HCT116 (cell line): ENCODE results near the gene ST6GALNAC4. TPM values are rescaled to one million over a fixed set of nuclear protein-coding genes. Genes with fewer than 3 reads are reported as not detected.

Experiments used
- ATAC-seq: fragments of 200-7000 bp; cut with Tn5 transposase; 2 replicates; pipeline ENCODE4 v1.9.1; 2020; ENCODE audit warnings: mild to moderate bottlenecking, moderate library complexity
- BruUV-seq: library from RNA; stranded (reverse); fragments of 400-500 nt; replicated peaks from 2 replicates; lab custom pipeline; 2021; lab: Mats Ljungman, UMichigan
- CTCF ChIA-PET: fragments of 300-600 bp; sonication (Branson Sonifier 250); formaldehyde crosslinking; loops from one replicate; lab custom pipeline; 2021; ENCODE audit warnings: antibody characterized with exemption; lab: Charles Lee
- POLR2A ChIA-PET: fragments of 300-600, 350-600 bp; sonication (Branson Sonifier 250); formaldehyde crosslinking; loops from one replicate; lab custom pipeline; 2021; ENCODE audit warnings: antibody characterized with exemption; lab: Charles Lee
- RAD21 ChIA-PET, 2 experiments: fragments of 300-600 bp; sonication (Branson Sonifier 250); formaldehyde crosslinking; loops; one replicate each; lab custom pipeline; 2023; ENCODE audit warnings: low total read pairs in 2 of 2; ENCODE audit not compliant: uncharacterized antibody in 2 of 2, unreplicated experiment in 2 of 2, low non-redundant PET in 1 of 2; lab: Charles Lee
- DNase-seq: peaks from one replicate; pipeline ENCODE4 v3.0.0-alpha.2; 2010; ENCODE audit warnings: low read depth, low spot score
- H2AFZ ChIP-seq: fragments of 200-600 bp; shearing (Covaris generic), sonication (generic); 2 replicates; pipeline ENCODE4 v1.6.1; 2017; ENCODE audit warnings: low read depth, mixed run types, mixed read lengths, antibody characterized with exemption, low read length; ENCODE audit not compliant: poor library complexity, severe bottlenecking
- H3K27ac ChIP-seq: 2 replicates; pipeline ENCODE4 v1.5.1; 2012; ENCODE audit warnings: low read depth, low read length
- H3K27me3 ChIP-seq: fragments of 200-600 bp; sonication (generic); 2 replicates; pipeline ENCODE4 v1.6.1; 2016; ENCODE audit warnings: mixed run types, low read length, mixed read lengths; ENCODE audit not compliant: insufficient read depth
- H3K36me3 ChIP-seq, 2 experiments: fragments of 200-500 bp in 1 of 2; fragments of 200-600 bp in 1 of 2; sonication (Bioruptor generic) in 1 of 2; sonication (generic) in 1 of 2; 2 replicates each; pipeline versions ENCODE4 v1.5.1 to v1.6.1; 2014 to 2016; ENCODE audit warnings: low read length in 2 of 2, inconsistent platforms in 1 of 2, mixed read lengths in 1 of 2, mixed run types in 1 of 2; ENCODE audit not compliant: insufficient read depth in 2 of 2, control insufficient read depth in 1 of 2
- H3K4me1 ChIP-seq, 2 experiments: fragments of 200-600 bp in 1 of 2; sonication (generic) in 1 of 2; 2 replicates each; pipeline versions ENCODE4 v1.5.1 to v1.6.1; 2012 to 2017; ENCODE audit warnings: low read length in 2 of 2, inconsistent platforms in 1 of 2, mild to moderate bottlenecking in 1 of 2, mixed read lengths in 1 of 2, mixed run types in 1 of 2, moderate library complexity in 1 of 2; ENCODE audit not compliant: insufficient read depth in 2 of 2, control insufficient read depth in 1 of 2
- H3K4me2 ChIP-seq: fragments of 200-600 bp; sonication (generic); 2 replicates; pipeline ENCODE4 v1.6.1; 2017; ENCODE audit warnings: mixed run types, low read length, mixed read lengths
- H3K4me3 ChIP-seq, 2 experiments: fragments of 200-600 bp in 1 of 2; sonication (generic) in 1 of 2; replicated peaks in 1 of 2; 2 replicates each; pipeline ENCODE4 v1.5.1; 2011 to 2016; ENCODE audit warnings: low read length in 2 of 2, control low read depth in 1 of 2, low read depth in 1 of 2, mild to moderate bottlenecking in 1 of 2, mixed read lengths in 1 of 2, mixed run types in 1 of 2
- H3K79me2 ChIP-seq: fragments of 200-600 bp; sonication (generic); 2 replicates; pipeline ENCODE4 v1.6.1; 2017; ENCODE audit warnings: mild to moderate bottlenecking, mixed run types, low read length, moderate library complexity, mixed read lengths; ENCODE audit not compliant: insufficient read depth
- H3K9ac ChIP-seq: fragments of 200-600 bp; sonication (generic); 2 replicates; pipeline ENCODE4 v1.6.1; 2016; ENCODE audit warnings: low read length, mixed read lengths
- H3K9me2 ChIP-seq: fragments of 200-600 bp; sonication (generic), shearing (Covaris generic); 2 replicates; pipeline ENCODE4 v1.6.1; 2017; ENCODE audit warnings: mixed run types, mild to moderate bottlenecking, moderate library complexity; ENCODE audit not compliant: insufficient read depth
- H3K9me3 ChIP-seq, 2 experiments: fragments of 200-500 bp in 1 of 2; fragments of 200-600 bp in 1 of 2; sonication (Bioruptor generic) in 1 of 2; sonication (generic) in 1 of 2; 2 replicates each; pipeline ENCODE4 v1.6.1; 2014 to 2017; ENCODE audit warnings: low read length in 2 of 2, mixed read lengths in 2 of 2, inconsistent platforms in 1 of 2, low read depth in 1 of 2, mild to moderate bottlenecking in 1 of 2, mixed run types in 1 of 2, moderate library complexity in 1 of 2; ENCODE audit not compliant: control insufficient read depth in 1 of 2, insufficient read depth in 1 of 2
- H4K20me1 ChIP-seq: fragments of 200-600 bp; sonication (generic), shearing (Covaris generic); 2 replicates; pipeline ENCODE4 v1.6.1; 2017; ENCODE audit warnings: mixed run types, mild to moderate bottlenecking, moderate library complexity; ENCODE audit not compliant: insufficient read depth
- CBX3 ChIP-seq: IDR thresholded peaks from 2 replicates; pipeline ENCODE4 v1.6.1; 2012; ENCODE audit warnings: low read depth
- CEBPB ChIP-seq: IDR thresholded peaks from 2 replicates; pipeline ENCODE4 v1.6.1; 2012; ENCODE audit warnings: low read depth
- EGR1 ChIP-seq: IDR thresholded peaks from 2 replicates; pipeline ENCODE4 v1.6.1; 2012; ENCODE audit warnings: low read depth
- ELF1 ChIP-seq: IDR thresholded peaks from 2 replicates; pipeline ENCODE4 v1.6.1; 2012; ENCODE audit warnings: low read depth, borderline replicate concordance
- FOSL1 ChIP-seq: IDR thresholded peaks from 2 replicates; pipeline ENCODE4 v1.6.1; 2012; ENCODE audit warnings: low read depth
- POLR2A ChIP-seq: IDR thresholded peaks from 2 replicates; pipeline ENCODE4 v1.7.0; 2011; ENCODE audit warnings: borderline replicate concordance; ENCODE audit not compliant: insufficient read depth, insufficient read length; ENCODE audit errors: extremely low read depth
- RAD21 ChIP-seq: IDR thresholded peaks from 2 replicates; pipeline ENCODE4 v1.6.1; 2012; ENCODE audit warnings: low read depth, mild to moderate bottlenecking
- SP1 ChIP-seq: IDR thresholded peaks from 2 replicates; pipeline ENCODE4 v1.6.1; 2012; ENCODE audit warnings: low read depth
- TCF7L2 ChIP-seq: IDR thresholded peaks from 2 replicates; pipeline ENCODE4 v1.7.0; 2011; ENCODE audit warnings: borderline replicate concordance, inconsistent platforms; ENCODE audit not compliant: insufficient read depth, insufficient read length; ENCODE audit errors: extremely low read depth
- ZFX ChIP-seq: fragments of 450-650 bp; IDR thresholded peaks from 2 replicates; pipeline ENCODE4 v1.6.1; 2017
- intact Hi-C: fragments of 100-400 bp; cut with micrococcal nuclease; formaldehyde crosslinking; loops from 2 replicates; pipeline ENCODE4 v1.10.0; 2022
- total RNA-seq: library from RNA; stranded (reverse); gene quantifications from one replicate; pipeline ENCODE4 v1.2.1, GENCODE V29; 2021; ENCODE audit not compliant: unreplicated experiment
- TF ChIP-seq, protein P1 (sequence below), 3 experiments: fragments of 200-600 bp in 1 of 3; sonication (generic) in 1 of 3; IDR thresholded peaks in 2 of 3; conservative IDR thresholded peaks in 1 of 3; 2 replicates each; pipeline ENCODE4 v1.5.1; 2012 to 2017; ENCODE audit warnings: low read depth in 2 of 3, low read length in 2 of 3, antibody characterized with exemption in 1 of 3, borderline replicate concordance in 1 of 3, control low read depth in 1 of 3, mild to moderate bottlenecking in 1 of 3, mixed read lengths in 1 of 3, mixed run types in 1 of 3, moderate library complexity in 1 of 3; ENCODE audit not compliant: insufficient read depth in 1 of 3
- TF ChIP-seq, protein P2 (sequence below): IDR thresholded peaks from 2 replicates; pipeline ENCODE4 v1.6.1; 2012

Gene ST6GALNAC4
- total RNA-seq, 1 experiment from 2014 or later, result 49.4 TPM

DNA sequence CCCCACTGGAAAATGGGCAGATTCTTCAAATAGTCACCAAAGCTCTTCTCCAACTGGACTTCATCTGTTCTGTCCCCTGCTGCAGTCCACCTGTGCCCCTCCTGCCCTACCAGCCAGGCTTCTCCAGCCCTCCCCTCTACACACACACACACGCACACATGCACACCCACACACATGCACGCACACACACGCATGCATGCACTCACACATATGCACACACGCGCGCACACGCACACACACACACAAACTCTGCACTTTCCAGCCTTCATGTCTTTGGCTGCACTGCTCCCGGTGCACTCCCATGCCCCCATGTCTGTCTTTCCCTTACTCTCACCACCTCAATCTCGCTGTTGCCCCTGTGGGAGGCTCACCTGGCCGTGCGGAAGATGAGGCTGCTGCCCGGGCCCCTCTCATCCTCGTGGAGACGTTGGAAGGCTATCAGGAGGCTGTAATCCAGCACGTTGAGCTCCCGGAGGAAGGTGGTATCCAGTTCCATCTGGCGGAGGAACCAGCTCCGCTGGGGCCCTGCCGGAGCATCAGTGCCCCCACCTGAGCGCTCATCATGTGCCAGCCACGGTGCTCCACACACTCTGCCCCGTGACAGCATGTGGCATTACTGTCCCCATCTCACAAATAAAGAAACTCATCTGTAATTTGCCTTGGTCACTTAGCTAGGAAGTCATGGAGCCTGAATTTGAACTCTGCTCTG lies 8.0 kb upstream of the ST6GALNAC4 start:
- Histone ChIP-seq H3K4me1 (peaks cover 43 to 82% of the 10 kb centered on the region in 2 experiments), H3K27ac (no peak overlapping the region; the same call in 1 of the 2 replicates), H3K27me3 (no peaks in the 10 kb centered on the region), H3K4me2 (no peak overlapping the region), H2AFZ (no peak overlapping the region), H3K79me2 (no peaks in the 10 kb centered on the region), H3K9me3 (no peaks in the 10 kb centered on the region)
- ATAC-seq (no peak), DNase-seq (no peak)
- ChIA-PET POLR2A (no interaction called here), CTCF (no interaction called here)
- TF ChIP-seq FOSL1 (no peak), CEBPB (no peak), ZFX (no peak), SP1 (no peak), TCF7L2 (no peak), ELF1 (no peak), POLR2A (no peak), CBX3 (no peak), RAD21 (no peak), EGR1 (no peak)
- TF ChIP-seq, protein P1, sequence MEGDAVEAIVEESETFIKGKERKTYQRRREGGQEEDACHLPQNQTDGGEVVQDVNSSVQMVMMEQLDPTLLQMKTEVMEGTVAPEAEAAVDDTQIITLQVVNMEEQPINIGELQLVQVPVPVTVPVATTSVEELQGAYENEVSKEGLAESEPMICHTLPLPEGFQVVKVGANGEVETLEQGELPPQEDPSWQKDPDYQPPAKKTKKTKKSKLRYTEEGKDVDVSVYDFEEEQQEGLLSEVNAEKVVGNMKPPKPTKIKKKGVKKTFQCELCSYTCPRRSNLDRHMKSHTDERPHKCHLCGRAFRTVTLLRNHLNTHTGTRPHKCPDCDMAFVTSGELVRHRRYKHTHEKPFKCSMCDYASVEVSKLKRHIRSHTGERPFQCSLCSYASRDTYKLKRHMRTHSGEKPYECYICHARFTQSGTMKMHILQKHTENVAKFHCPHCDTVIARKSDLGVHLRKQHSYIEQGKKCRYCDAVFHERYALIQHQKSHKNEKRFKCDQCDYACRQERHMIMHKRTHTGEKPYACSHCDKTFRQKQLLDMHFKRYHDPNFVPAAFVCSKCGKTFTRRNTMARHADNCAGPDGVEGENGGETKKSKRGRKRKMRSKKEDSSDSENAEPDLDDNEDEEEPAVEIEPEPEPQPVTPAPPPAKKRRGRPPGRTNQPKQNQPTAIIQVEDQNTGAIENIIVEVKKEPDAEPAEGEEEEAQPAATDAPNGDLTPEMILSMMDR (IDR thresholded peaks at IDR 0.05 in 2 of 3, conservative IDR thresholded peaks at IDR 0.05 in 1 of 3; ENCODE audit: borderline replicate concordance in 1 of 3, insufficient read depth in 1 of 3, low read depth in 2 of 3, low read length in 2 of 3), result no peak
- TF ChIP-seq, protein P2, sequence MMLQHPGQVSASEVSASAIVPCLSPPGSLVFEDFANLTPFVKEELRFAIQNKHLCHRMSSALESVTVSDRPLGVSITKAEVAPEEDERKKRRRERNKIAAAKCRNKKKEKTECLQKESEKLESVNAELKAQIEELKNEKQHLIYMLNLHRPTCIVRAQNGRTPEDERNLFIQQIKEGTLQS, result no peak
- TF ChIP-seq, all 23 proteins: peak for 0
- no peak overlapping the region for H3K9ac ChIP-seq
- intact Hi-C loops, result loop anchor here (5.0 kb wide), 1 partner anchor 112 kb away; no protein-coding TSS in a partner anchor
- no peak overlapping the region for H3K4me3 ChIP-seq
- RAD21 ChIA-PET, result no interaction called here
- no peaks in the 10 kb centered on the region for H4K20me1 ChIP-seq
- no peaks in the 10 kb centered on the region for H3K36me3 ChIP-seq
- no TSS peak for BruUV-seq
- no peaks in the 10 kb centered on the region for H3K9me2 ChIP-seq
